Neural progenitor cell (in vitro differentiated cells): Measurements from ENCODE around the gene TTC3. TPM values are rescaled to one million over a fixed set of nuclear protein-coding genes. Genes with fewer than 3 reads are reported as not detected.

Experiments used
- DNase-seq: peaks from one replicate; pipeline ENCODE4 v3.0.0-alpha.2; 2016; ENCODE audit warnings: low spot score
- H2AFZ ChIP-seq: fragments of 200-600 bp; sonication (generic); replicated peaks from 2 replicates; pipeline ENCODE4 v1.6.1; 2016; ENCODE audit warnings: antibody characterized with exemption
- H3F3A ChIP-seq: fragments of 200-600 bp; sonication (generic); 2 replicates; pipeline ENCODE4 v1.6.1; 2016; ENCODE audit warnings: antibody characterized with exemption, low read depth
- H3K27ac ChIP-seq: fragments of 200-600 bp; sonication (generic); 2 replicates; pipeline ENCODE4 v1.5.1; 2016; ENCODE audit warnings: mild to moderate bottlenecking
- H3K27me3 ChIP-seq: fragments of 200-600 bp; sonication (generic); 2 replicates; pipeline ENCODE4 v1.6.1; 2016; ENCODE audit warnings: mild to moderate bottlenecking, moderate library complexity
- H3K36me3 ChIP-seq: fragments of 200-600 bp; sonication (generic); 2 replicates; pipeline ENCODE4 v1.5.1; 2016
- H3K4me1 ChIP-seq: fragments of 200-600 bp; sonication (generic); 2 replicates; pipeline ENCODE4 v1.6.1; 2016; ENCODE audit warnings: mixed run types
- H3K4me2 ChIP-seq: fragments of 200-600 bp; sonication (generic); 2 replicates; pipeline ENCODE4 v1.6.1; 2016
- H3K4me3 ChIP-seq: fragments of 200-600 bp; sonication (generic); 2 replicates; pipeline ENCODE4 v1.5.1; 2016
- H3K79me2 ChIP-seq: fragments of 200-600 bp; sonication (generic); 2 replicates; pipeline ENCODE4 v1.6.1; 2016; ENCODE audit warnings: low read depth
- H3K9ac ChIP-seq: fragments of 200-600 bp; sonication (generic); 2 replicates; pipeline ENCODE4 v1.6.1; 2016
- H3K9me3 ChIP-seq: fragments of 200-600 bp; sonication (generic); 2 replicates; pipeline ENCODE4 v1.5.1; 2016; ENCODE audit warnings: low read depth
- H4K20me1 ChIP-seq: fragments of 200-600 bp; sonication (generic); 2 replicates; pipeline ENCODE4 v1.6.1; 2016; ENCODE audit warnings: low read depth
- H3K27ac Mint-ChIP-seq: 3 replicates; pipeline ENCODE4 v1.8.0; 2021; ENCODE audit warnings: mixed read lengths
- H3K27me3 Mint-ChIP-seq: 2 replicates; pipeline ENCODE4 v1.8.0; 2022; ENCODE audit warnings: low read depth, mild to moderate bottlenecking, inconsistent platforms, moderate library complexity, mixed read lengths; ENCODE audit not compliant: insufficient read depth
- H3K36me3 Mint-ChIP-seq: 3 replicates; pipeline ENCODE4 v1.8.0; 2021; ENCODE audit warnings: mixed read lengths
- H3K4me1 Mint-ChIP-seq: 3 replicates; pipeline ENCODE4 v1.8.0; 2021; ENCODE audit warnings: mixed read lengths
- H3K4me3 Mint-ChIP-seq: 3 replicates; pipeline ENCODE4 v1.8.0; 2021; ENCODE audit warnings: mild to moderate bottlenecking, moderate library complexity, mixed read lengths
- H3K9me3 Mint-ChIP-seq: 3 replicates; pipeline ENCODE4 v1.8.0; 2020; ENCODE audit warnings: mixed read lengths
- CTCF ChIP-seq: fragments of 200-600 bp; sonication (generic); IDR thresholded peaks from 2 replicates; pipeline ENCODE4 v1.5.1; 2017; ENCODE audit warnings: antibody characterized with exemption, mild to moderate bottlenecking
- EZH2 ChIP-seq: fragments of 200-600 bp; sonication (generic); IDR thresholded peaks from 2 replicates; pipeline ENCODE4 v1.6.1; 2017; ENCODE audit warnings: antibody characterized with exemption, mild to moderate bottlenecking, moderate library complexity
- EZH2phosphoT487 ChIP-seq: fragments of 200-600 bp; sonication (generic); IDR thresholded peaks from 2 replicates; pipeline ENCODE4 v1.6.1; 2017; ENCODE audit warnings: antibody characterized with exemption
- total RNA-seq: library from RNA; depleted of rRNA; stranded (reverse); fragments of >200 nt; gene quantifications from 2 replicates; pipeline ENCODE4 v1.2.3, GENCODE V29; 2015; ENCODE audit warnings: low replicate concordance

The TTC3 gene
- total RNA-seq, 1 donor from 2014 or later: 135 TPM

- DNase-seq: peak; percentile 26
- Histone ChIP-seq H2AFZ (no peak overlapping the region), H3K4me2 (no peak overlapping the region), H3K36me3 (peaks cover 7% of the 10 kb centered on the region), H4K20me1 (no peaks in the 10 kb centered on the region), H3K27ac (no peak overlapping the region), H3K27me3 (no peaks in the 10 kb centered on the region), H3K9me3 (no peaks in the 10 kb centered on the region), H3K79me2 (no peaks in the 10 kb centered on the region), H3F3A (no peaks in the 10 kb centered on the region), H3K4me3 (no peak overlapping the region), H3K4me1 (no peaks in the 10 kb centered on the region), H3K9ac (no peak overlapping the region)
- no peaks in the 10 kb centered on the region for H3K27me3 Mint-ChIP-seq
- H3K36me3 Mint-ChIP-seq: peaks cover 29% of the 10 kb centered on the region
- H3K27ac Mint-ChIP-seq: no peak overlapping the region
- no peaks in the 10 kb centered on the region for H3K9me3 Mint-ChIP-seq
- TF ChIP-seq CTCF (peak; percentile 46), EZH2phosphoT487 (no peak)
- no peak overlapping the region for H3K4me3 Mint-ChIP-seq
- no peaks in the 10 kb centered on the region for H3K4me1 Mint-ChIP-seq
Observed at GRCh38 chr21:37166733-37167132, 93.7 kb downstream of the TTC3 start.

- no peaks in the 10 kb centered on the region for H3K9me3 Mint-ChIP-seq
- no peak overlapping the region for H2AFZ ChIP-seq
- H3K36me3 ChIP-seq: peaks cover 18% of the 10 kb centered on the region
Observed at GRCh38 chr21:37168666-37169065, 95.6 kb downstream of the TTC3 start.

GRCh38 chr21:37172646-37173045, 99.6 kb downstream of the TTC3 start:
- Histone ChIP-seq H3K9me3 (no peaks in the 10 kb centered on the region), H3K4me3 (no peak overlapping the region), H3K36me3 (peaks cover 15% of the 10 kb centered on the region), H3K9ac (no peak overlapping the region), H3K79me2 (no peaks in the 10 kb centered on the region), H2AFZ (no peak overlapping the region), H3F3A (no peaks in the 10 kb centered on the region), H4K20me1 (no peaks in the 10 kb centered on the region), H3K27ac (no peak overlapping the region), H3K4me2 (no peak overlapping the region), H3K27me3 (no peaks in the 10 kb centered on the region), H3K4me1 (no peaks in the 10 kb centered on the region)
- no peaks in the 10 kb centered on the region for H3K27me3 Mint-ChIP-seq
- H3K36me3 Mint-ChIP-seq: peaks cover 21% of the 10 kb centered on the region
- H3K4me1 Mint-ChIP-seq: no peaks in the 10 kb centered on the region
- no peak overlapping the region for H3K4me3 Mint-ChIP-seq
- TF ChIP-seq EZH2: no peak
- TF ChIP-seq CTCF: no peak
- TF ChIP-seq EZH2phosphoT487: no peak
- no peak for DNase-seq
- H3K9me3 Mint-ChIP-seq: no peaks in the 10 kb centered on the region
- no peak overlapping the region for H3K27ac Mint-ChIP-seq

More at GRCh38 chr21:37168666-37169065, 95.6 kb downstream of the TTC3 start:
- Histone ChIP-seq H3K4me1 (no peaks in the 10 kb centered on the region), H3K4me2 (no peak overlapping the region), H3K27ac (no peak overlapping the region), H3K9me3 (no peaks in the 10 kb centered on the region), H3K27me3 (no peaks in the 10 kb centered on the region), H3K79me2 (no peaks in the 10 kb centered on the region), H3F3A (no peaks in the 10 kb centered on the region), H3K9ac (no peak overlapping the region), H4K20me1 (no peaks in the 10 kb centered on the region), H3K4me3 (no peak overlapping the region)
- Mint-ChIP-seq H3K27me3 (no peaks in the 10 kb centered on the region), H3K27ac (no peak overlapping the region), H3K4me1 (no peaks in the 10 kb centered on the region), H3K4me3 (no peak overlapping the region), H3K36me3 (peaks cover 31% of the 10 kb centered on the region)
- TF ChIP-seq EZH2phosphoT487 (no peak), EZH2 (no peak), CTCF (no peak)
- no peak for DNase-seq
